GM18526 (cell line): ENCODE data around the gene NKX3-2.

Experiments
- POLR2A ChIP-seq: IDR thresholded peaks from 3 replicates; pipeline ENCODE4 v1.6.1; 2011; ENCODE audit not compliant: insufficient read length; ENCODE audit errors: extremely low read depth

The NKX3-2 gene

GRCh38 chr4:13543839-13544605 is at the start of gene NKX3-2:
NKX3-2 (minus strand) TSS chr4:13544508; CDS start chr4:13544414, 94 bp downstream.
- no peak for TF ChIP-seq POLR2A

GRCh38 chr4:13592220-13592619 is 47.9 kb upstream of the NKX3-2 start:
- no peak for TF ChIP-seq POLR2A

- TF ChIP-seq POLR2A, result no peak
These were observed 46.5 kb upstream of the NKX3-2 start for GRCh38 chr4:13590766-13591165.

GRCh38 chr4:13588954-13589353 is 44.6 kb upstream of the NKX3-2 start:
- TF ChIP-seq POLR2A, result no peak

GRCh38 chr4:13584481-13584880 is 40.2 kb upstream of the NKX3-2 start:
- no peak for TF ChIP-seq POLR2A

GRCh38 chr4:13580036-13580435 is 35.7 kb upstream of the NKX3-2 start:
- TF ChIP-seq POLR2A, result no peak

GRCh38 chr4:13577660-13578059 is 33.4 kb upstream of the NKX3-2 start:
- no peak for TF ChIP-seq POLR2A

- TF ChIP-seq POLR2A, result no peak
These were observed 26.6 kb upstream of the NKX3-2 start for GRCh38 chr4:13570916-13571315.

GRCh38 chr4:13567125-13567524 is 22.8 kb upstream of the NKX3-2 start:
- TF ChIP-seq POLR2A, result no peak

GRCh38 chr4:13562876-13563275 is 18.6 kb upstream of the NKX3-2 start:
- TF ChIP-seq POLR2A, result no peak

GRCh38 chr4:13561673-13562072 is 17.4 kb upstream of the NKX3-2 start:
- no peak for TF ChIP-seq POLR2A

- TF ChIP-seq POLR2A, result no peak
These were observed 15.1 kb upstream of the NKX3-2 start for GRCh38 chr4:13559413-13559812.

GRCh38 chr4:13558881-13559280 is 14.6 kb upstream of the NKX3-2 start:
- no peak for TF ChIP-seq POLR2A

- TF ChIP-seq POLR2A, result no peak
These were observed 11.0 kb upstream of the NKX3-2 start for GRCh38 chr4:13555325-13555724.

GRCh38 chr4:13553081-13553480 is 8.8 kb upstream of the NKX3-2 start:
- TF ChIP-seq POLR2A, result no peak

GRCh38 chr4:13548984-13549546 is 4.8 kb upstream of the NKX3-2 start:
- no peak for TF ChIP-seq POLR2A
